NCI-H69 (cell line): ENCODE measurements around the gene WBP2NL.

ENCODE experiments used
- DNase-seq: peaks from one replicate; lab custom pipeline; 2025; lab: John Stamatoyannopoulos, UW

Gene WBP2NL

GRCh38 chr22:42072606-42073330 lies 74.2 kb downstream of the WBP2NL start:
- peak; percentile 25 for DNase-seq

GRCh38 chr22:42073621-42074041 lies 75.0 kb downstream of the WBP2NL start:
- DNase-seq = no peak

GRCh38 chr22:42074132-42074811 lies 75.7 kb downstream of the WBP2NL start, which contains the start of gene PHETA2:
Gene PHETA2 (plus strand): TSS chr22:42074248. CDS start chr22:42077294, 3,046 bp downstream.
- DNase-seq = peak; percentile 61

DNA sequence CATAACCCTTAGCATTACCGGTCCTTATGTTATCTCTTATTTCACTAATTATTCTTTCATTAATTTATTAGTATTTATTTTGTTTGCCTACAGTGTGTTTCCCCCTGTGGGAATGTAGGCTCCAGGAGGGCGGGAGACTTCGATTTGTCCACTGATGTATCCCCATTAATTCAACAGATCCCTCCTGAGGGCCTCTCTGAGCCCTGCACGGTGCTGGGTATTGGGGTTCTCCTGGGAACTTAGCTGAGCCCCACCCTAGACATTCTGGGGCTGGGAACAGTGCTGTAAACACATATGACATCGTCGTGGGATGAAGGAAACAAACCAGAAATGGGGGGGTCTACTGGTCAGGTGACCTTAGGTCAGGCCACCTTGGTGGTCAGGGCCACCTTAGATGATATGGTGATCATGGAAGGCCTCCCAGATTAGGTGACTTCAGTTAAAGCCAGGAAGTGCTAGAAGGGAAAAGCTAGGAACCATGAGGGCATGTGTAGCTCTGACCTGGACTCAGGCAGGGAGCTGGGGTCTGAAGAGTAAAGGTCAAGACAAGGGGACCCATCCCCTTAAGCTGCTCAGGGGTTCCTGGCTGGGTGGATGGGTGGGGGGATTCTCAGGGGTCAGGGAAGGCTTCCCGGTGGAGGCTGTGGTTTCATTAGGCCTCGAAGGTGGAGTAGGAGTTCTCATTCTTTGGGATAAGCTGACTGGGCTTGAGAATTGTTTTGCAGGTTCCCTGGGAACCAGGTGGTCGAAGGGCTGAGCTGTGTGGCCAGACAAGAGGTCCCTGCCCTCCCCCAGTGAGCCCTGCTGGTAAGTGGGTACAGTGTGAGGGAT lies 76.5 kb downstream of the WBP2NL start:
- no peak for DNase-seq

DNA sequence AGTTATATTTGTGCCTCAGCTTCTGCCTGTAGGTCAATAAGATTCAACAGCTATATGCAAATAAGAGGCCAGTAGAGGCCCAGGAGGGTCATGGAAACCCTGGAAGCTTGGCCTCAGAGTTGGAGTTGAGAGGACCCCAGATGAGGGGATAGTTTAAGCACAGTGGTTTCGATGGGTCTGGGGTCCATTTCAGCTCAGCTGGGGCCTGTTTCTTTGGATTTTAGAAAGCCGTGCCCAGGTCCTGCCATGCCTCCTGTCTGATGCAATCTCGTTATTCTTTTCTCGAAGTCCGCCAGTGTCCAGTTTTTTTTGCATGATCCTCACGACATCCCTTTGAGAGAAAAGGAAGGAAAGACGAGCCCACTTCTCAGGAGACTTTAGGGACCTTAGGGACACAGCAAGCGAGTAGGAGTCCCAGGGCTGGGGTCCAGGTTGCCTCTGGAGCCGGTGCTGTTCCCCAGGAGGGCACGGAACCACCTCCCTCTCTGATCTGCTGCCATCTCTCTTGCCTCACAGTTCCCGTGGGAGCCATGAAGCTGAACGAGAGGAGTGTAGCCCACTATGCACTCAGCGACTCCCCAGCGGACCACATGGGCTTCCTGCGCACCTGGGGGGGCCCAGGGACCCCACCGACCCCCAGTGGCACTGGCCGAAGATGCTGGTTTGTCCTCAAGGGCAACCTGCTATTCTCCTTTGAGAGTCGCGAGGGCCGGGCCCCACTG lies 78.3 kb downstream of the WBP2NL start:
- DNase-seq = no peak

DNA sequence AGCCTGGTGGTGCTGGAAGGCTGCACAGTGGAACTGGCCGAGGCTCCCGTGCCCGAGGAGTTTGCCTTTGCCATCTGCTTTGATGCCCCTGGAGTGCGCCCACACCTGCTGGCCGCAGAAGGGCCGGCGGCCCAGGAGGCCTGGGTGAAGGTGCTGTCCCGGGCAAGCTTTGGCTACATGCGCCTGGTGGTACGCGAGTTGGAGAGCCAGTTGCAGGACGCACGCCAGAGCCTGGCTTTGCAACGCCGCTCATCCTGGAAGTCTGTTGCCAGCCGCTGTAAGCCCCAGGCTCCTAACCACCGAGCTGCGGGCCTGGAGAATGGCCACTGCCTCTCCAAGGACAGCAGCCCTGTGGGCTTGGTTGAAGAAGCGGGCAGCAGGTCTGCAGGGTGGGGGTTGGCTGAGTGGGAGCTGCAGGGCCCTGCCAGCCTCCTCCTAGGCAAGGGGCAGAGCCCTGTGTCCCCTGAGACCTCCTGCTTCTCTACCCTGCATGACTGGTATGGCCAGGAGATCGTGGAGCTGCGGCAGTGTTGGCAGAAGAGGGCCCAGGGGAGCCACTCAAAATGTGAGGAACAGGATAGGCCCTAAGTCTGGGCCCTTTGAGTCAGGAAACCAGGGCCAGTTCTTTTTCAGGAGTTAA lies 79.0 kb downstream of the WBP2NL start:
- DNase-seq = no peak
